Karpas-422 (cell line): ENCODE results near the gene SPPL3. TPM values are rescaled to one million over a fixed set of nuclear protein-coding genes. Genes with fewer than 3 reads are reported as not detected.
"Not testable (repeated sequence)": the region's sequence is repeated elsewhere in the genome, so short reads cannot be mapped to it uniquely, and the experiment has no call there.

Source experiments
- DNase-seq: peaks from one replicate; pipeline ENCODE4 v3.0.0-alpha.2; 2015
- H2AFZ ChIP-seq: fragments of 200-600 bp; sonication (generic); 2 replicates; pipeline ENCODE4 v1.6.1; 2014; ENCODE audit warnings: antibody characterized with exemption, low read length, mixed read lengths
- H3K27ac ChIP-seq: fragments of 200-600 bp; sonication (generic); 2 replicates; pipeline ENCODE4 v1.5.1; 2014; ENCODE audit warnings: mild to moderate bottlenecking, low read length, moderate library complexity
- H3K27me3 ChIP-seq: fragments of 200-600 bp; sonication (generic); 2 replicates; pipeline ENCODE4 v1.6.1; 2014; ENCODE audit warnings: low read length, mixed read lengths
- H3K36me3 ChIP-seq: fragments of 200-600 bp; sonication (generic); 2 replicates; pipeline ENCODE4 v1.6.1; 2014; ENCODE audit warnings: low read length, mixed read lengths; ENCODE audit not compliant: insufficient read depth
- H3K4me1 ChIP-seq: fragments of 200-600 bp; sonication (generic); 2 replicates; pipeline ENCODE4 v1.6.1; 2014; ENCODE audit warnings: mild to moderate bottlenecking, low read length, mixed read lengths
- H3K4me2 ChIP-seq: fragments of 200-600 bp; sonication (generic); 2 replicates; pipeline ENCODE4 v1.6.1; 2014; ENCODE audit warnings: low read length, low read depth, mild to moderate bottlenecking; ENCODE audit not compliant: poor library complexity, severe bottlenecking
- H3K4me3 ChIP-seq: fragments of 200-600 bp; sonication (generic); 2 replicates; pipeline ENCODE4 v1.5.1; 2014; ENCODE audit warnings: mild to moderate bottlenecking, antibody characterized with exemption, low read length, mixed read lengths
- H3K79me2 ChIP-seq: fragments of 200-600 bp; sonication (generic); 2 replicates; pipeline ENCODE4 v1.6.1; 2014; ENCODE audit warnings: mild to moderate bottlenecking, low read length, mixed read lengths
- H3K9ac ChIP-seq: fragments of 200-600 bp; sonication (generic); 2 replicates; pipeline ENCODE4 v1.6.0; 2014; ENCODE audit warnings: low read length
- H3K9me2 ChIP-seq: fragments of 200-600 bp; sonication (generic), shearing (Covaris generic); replicated peaks from 2 replicates; pipeline ENCODE4 v1.6.0; 2014; ENCODE audit warnings: mild to moderate bottlenecking, low read length, moderate library complexity; ENCODE audit not compliant: insufficient read depth
- H3K9me3 ChIP-seq: fragments of 300-700, 200-600 bp; sonication (generic); 2 replicates; pipeline ENCODE4 v1.6.1; 2014; ENCODE audit warnings: low read length, mixed read lengths
- H4K20me1 ChIP-seq: fragments of 200-600 bp; sonication (generic); 2 replicates; pipeline ENCODE4 v1.6.1; 2014; ENCODE audit warnings: mild to moderate bottlenecking, antibody characterized with exemption, low read length, low read depth; ENCODE audit not compliant: insufficient read depth
- total RNA-seq: library from RNA; depleted of rRNA; stranded (reverse); fragments of >200 nt; shearing (Covaris generic); gene quantifications from 2 replicates; pipeline ENCODE4 v1.2.3, GENCODE V29; 2014; ENCODE audit warnings: low replicate concordance

Gene SPPL3
- total RNA-seq, 1 experiment from 2014 or later, result 11.9 TPM

DNA sequence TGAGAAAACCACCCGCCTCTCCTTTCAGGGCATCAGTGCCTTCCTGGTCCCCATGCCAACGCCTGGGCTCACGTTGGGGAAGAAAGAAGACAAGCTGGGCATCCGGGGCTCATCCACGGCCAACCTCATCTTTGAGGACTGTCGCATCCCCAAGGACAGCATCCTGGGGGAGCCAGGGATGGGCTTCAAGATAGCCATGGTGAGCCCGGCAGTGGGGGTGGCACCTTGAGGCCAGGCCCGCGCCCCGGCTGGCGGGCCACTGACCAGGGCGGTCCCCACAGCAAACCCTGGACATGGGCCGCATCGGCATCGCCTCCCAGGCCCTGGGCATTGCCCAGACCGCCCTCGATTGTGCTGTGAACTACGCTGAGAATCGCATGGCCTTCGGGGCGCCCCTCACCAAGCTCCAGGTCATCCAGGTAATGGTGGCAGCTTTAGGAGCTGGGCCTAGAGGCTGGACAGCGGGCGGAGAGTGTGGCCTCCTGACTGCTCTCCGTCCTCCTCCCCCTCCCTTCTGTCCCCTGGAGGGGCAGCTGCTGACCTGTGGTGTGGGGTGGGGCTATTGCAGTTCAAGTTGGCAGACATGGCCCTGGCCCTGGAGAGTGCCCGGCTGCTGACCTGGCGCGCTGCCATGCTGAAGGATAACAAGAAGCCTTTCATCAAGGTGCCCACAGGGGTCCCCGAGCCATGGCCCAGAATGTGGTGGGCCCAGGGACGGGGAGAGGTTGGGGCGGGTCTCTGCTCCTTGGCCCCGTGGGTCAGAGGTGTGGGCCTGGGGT lies 165.7 kb downstream of the SPPL3 start:
- DNase-seq, result no peak
- H3K36me3 ChIP-seq, result no peaks in the 10 kb centered on the region
- H3K27ac ChIP-seq, result no peak overlapping the region
- no peaks in the 10 kb centered on the region for H3K79me2 ChIP-seq
- H2AFZ ChIP-seq, result no peak overlapping the region
- no peak overlapping the region for H3K9ac ChIP-seq
- H3K9me3 ChIP-seq, result no peaks in the 10 kb centered on the region
- H3K27me3 ChIP-seq, result no peaks in the 10 kb centered on the region
- peaks cover 7% of the 10 kb centered on the region for H3K4me1 ChIP-seq
- H4K20me1 ChIP-seq, result 0 out of 2 replicates have a peak, but pooled peaks cover 4% of the 10 kb centered on the region
- no peak overlapping the region for H3K4me2 ChIP-seq
- no peaks in the 10 kb centered on the region for H3K9me2 ChIP-seq
- H3K4me3 ChIP-seq, result no peak overlapping the region

DNA sequence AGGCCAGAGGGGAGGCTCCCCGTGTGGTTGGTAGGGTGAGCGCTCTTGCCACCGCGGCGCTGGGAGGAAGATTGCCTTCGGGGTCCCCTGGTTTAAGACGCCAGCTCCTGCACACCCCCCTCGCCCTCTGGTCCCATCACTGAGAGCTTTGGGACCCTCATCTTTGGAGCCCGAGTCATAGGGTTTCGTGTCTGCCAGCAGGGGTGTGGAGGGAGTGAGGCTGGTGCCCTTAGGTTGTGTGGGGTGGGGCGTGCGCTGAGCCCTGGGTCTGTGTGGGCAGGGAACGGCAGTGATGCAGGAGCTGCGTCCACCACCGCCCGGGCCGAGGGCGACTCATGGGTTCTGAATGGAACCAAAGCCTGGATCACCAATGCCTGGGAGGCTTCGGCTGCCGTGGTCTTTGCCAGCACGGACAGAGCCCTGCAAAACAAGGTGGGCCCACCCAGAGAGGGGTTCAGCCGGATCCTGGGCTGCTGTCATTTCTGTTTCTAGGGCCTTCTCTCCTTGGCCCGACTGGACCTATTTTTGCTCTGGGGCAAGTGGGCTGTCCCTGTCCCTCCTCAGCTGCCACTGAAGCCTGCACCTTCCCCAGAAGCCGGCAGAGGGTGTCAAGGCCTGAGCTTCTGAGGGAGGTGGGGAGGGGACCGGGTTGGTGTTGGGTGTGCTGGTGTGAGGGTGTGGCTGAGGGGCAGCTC lies 166.5 kb downstream of the SPPL3 start:
- Histone ChIP-seq H3K27me3 (no peaks in the 10 kb centered on the region), H3K4me1 (peaks cover 7% of the 10 kb centered on the region), H4K20me1 (0 out of 2 replicates have a peak, but pooled peaks cover 4% of the 10 kb centered on the region), H3K9me2 (no peaks in the 10 kb centered on the region), H3K4me2 (no peak overlapping the region), H3K36me3 (no peaks in the 10 kb centered on the region), H3K9ac (no peak overlapping the region), H3K9me3 (no peaks in the 10 kb centered on the region), H3K4me3 (no peak overlapping the region), H2AFZ (no peak overlapping the region), H3K79me2 (no peaks in the 10 kb centered on the region), H3K27ac (no peak overlapping the region)
- DNase-seq, result peak; percentile 84

DNA sequence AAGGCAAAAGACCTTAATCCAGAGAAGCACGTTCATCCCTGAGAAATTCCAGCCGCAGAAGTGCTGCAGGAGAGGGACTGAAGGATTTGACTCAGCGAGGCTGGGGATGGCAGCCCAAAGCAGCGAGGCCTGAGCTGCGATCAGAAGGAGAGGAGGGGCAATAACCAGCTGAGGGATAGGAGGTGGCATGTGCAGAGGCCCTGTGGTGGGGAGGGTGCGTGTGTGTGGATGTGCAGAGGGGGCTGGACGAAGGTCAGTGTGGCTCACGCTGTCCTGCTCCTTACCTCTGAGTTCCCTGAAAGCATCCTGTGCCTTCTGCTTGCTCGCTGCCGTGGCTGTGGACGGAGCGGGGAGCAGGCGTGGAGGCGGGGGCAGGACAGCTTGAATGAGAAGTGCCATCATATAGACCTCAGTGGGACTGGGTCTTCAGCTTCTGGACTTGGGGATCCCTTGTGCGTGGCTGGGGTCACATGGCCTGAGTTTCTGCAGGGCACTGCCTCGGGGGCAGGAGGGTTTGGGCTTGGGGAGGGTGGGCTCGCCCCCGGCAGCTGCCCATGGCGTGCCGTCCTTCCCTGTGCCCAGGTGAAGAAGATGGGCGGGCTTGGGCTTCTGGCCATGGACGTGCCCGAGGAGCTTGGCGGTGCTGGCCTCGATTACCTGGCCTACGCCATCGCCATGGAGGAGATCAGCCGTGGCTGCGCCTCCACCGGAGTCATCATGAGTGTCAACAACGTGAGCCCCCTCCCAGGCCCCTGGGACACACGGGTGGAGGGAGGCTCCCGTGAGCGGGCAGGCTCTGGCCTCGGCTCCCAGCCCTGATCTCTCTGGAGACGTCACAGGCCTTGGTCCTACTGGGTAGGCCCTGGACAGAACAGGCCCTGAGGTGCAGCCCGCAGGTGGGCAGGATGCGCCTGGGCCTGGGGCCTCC lies 167.5 kb downstream of the SPPL3 start:
- Histone ChIP-seq H3K4me2 (no peak overlapping the region), H3K79me2 (no peaks in the 10 kb centered on the region), H4K20me1 (0 out of 2 replicates have a peak, but pooled peaks cover 4% of the 10 kb centered on the region), H3K4me3 (no peak overlapping the region), H3K9ac (no peak overlapping the region), H2AFZ (no peak overlapping the region), H3K4me1 (peaks cover 7% of the 10 kb centered on the region), H3K27me3 (no peaks in the 10 kb centered on the region), H3K9me3 (no peaks in the 10 kb centered on the region), H3K9me2 (no peaks in the 10 kb centered on the region), H3K27ac (no peak overlapping the region), H3K36me3 (no peaks in the 10 kb centered on the region)
- DNase-seq, result no peak

DNA sequence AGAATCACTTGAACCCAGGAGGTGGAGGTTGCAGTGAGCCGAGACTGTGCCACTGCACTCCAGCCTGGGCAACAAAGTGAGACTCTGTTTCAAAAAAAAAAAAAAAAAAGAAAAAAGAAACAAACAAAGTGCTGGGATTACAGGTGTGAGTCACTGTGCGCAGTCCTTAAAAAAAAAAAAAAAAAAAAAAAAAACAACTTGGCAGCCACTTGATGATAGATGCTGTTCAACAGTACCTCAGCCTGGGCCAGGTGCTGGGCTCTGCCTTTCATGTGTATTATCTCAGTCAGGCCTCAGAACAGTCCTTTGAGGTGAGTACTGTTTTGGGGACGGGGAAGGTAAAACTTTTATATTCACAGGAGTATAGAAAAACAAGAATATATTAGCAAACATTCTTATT lies 169.0 kb downstream of the SPPL3 start:
- Histone ChIP-seq H3K9me3 (no peaks in the 10 kb centered on the region), H4K20me1 (0 out of 2 replicates have a peak, but pooled peaks cover 4% of the 10 kb centered on the region), H3K4me2 (no peak overlapping the region), H3K4me1 (peaks cover 7% of the 10 kb centered on the region), H2AFZ (no peak overlapping the region), H3K27me3 (no peaks in the 10 kb centered on the region), H3K9ac (no peak overlapping the region), H3K79me2 (no peaks in the 10 kb centered on the region), H3K4me3 (no peak overlapping the region), H3K27ac (no peak overlapping the region), H3K36me3 (no peaks in the 10 kb centered on the region), H3K9me2 (no peaks in the 10 kb centered on the region)
- no peak for DNase-seq

DNA sequence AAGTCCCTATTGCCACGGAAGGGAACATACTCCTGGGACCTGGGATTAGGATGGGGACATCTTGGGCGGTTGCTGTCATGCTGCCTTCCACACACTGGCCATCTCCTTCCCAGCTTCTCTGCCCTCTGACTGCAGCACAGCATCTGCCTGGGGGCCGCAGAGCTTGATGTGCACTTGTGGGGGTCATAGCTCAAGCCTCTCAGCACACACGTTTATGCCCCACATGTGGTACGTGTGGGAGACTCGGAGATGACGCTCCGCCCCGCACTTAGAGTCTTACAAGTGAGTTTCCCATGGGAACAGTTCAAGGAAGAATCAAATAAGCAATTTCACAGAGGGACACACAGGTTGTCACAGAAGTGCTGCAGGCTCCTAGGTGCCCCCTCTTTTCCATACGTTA lies 169.9 kb downstream of the SPPL3 start:
- no peak overlapping the region for H2AFZ ChIP-seq
- H3K27ac ChIP-seq, result no peak overlapping the region
- H3K79me2 ChIP-seq, result no peaks in the 10 kb centered on the region
- H3K9me2 ChIP-seq, result no peaks in the 10 kb centered on the region
- no peaks in the 10 kb centered on the region for H3K9me3 ChIP-seq
- no peak overlapping the region for H3K4me2 ChIP-seq
- H3K9ac ChIP-seq, result no peak overlapping the region
- no peak for DNase-seq
- no peaks in the 10 kb centered on the region for H3K36me3 ChIP-seq
- 0 out of 2 replicates have a peak, but pooled peaks cover 4% of the 10 kb centered on the region for H4K20me1 ChIP-seq
- H3K27me3 ChIP-seq, result no peaks in the 10 kb centered on the region
- H3K4me1 ChIP-seq, result peaks cover 2% of the 10 kb centered on the region
- H3K4me3 ChIP-seq, result no peak overlapping the region

DNA sequence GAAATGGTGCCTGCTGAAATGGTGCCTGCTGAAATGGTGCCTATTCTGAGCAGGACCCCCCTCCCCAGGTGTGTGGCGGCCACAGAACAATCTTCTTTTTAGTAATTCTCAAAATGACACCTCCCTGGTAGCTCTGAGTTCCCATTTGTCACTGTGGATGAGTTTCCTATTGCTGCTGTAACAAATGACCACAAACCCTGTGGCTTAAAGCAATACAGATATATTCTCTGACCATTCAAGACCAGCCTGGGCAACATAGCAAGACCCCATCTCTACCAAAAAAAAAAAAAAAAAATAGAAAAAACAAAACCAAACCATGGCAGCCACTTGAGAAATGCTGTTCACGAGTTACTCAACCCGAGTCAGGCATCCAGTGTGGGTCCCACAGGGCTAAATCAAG lies 170.6 kb downstream of the SPPL3 start:
- Histone ChIP-seq H3K4me3 (no peak overlapping the region), H3K9me3 (no peaks in the 10 kb centered on the region), H3K9ac (no peak overlapping the region), H3K36me3 (no peaks in the 10 kb centered on the region), H3K79me2 (no peaks in the 10 kb centered on the region), H4K20me1 (0 out of 2 replicates have a peak, but pooled peaks cover 4% of the 10 kb centered on the region), H3K27me3 (no peaks in the 10 kb centered on the region), H2AFZ (no peak overlapping the region), H3K4me2 (no peak overlapping the region), H3K9me2 (no peaks in the 10 kb centered on the region), H3K4me1 (no peaks in the 10 kb centered on the region), H3K27ac (no peak overlapping the region)
- no peak for DNase-seq

DNA sequence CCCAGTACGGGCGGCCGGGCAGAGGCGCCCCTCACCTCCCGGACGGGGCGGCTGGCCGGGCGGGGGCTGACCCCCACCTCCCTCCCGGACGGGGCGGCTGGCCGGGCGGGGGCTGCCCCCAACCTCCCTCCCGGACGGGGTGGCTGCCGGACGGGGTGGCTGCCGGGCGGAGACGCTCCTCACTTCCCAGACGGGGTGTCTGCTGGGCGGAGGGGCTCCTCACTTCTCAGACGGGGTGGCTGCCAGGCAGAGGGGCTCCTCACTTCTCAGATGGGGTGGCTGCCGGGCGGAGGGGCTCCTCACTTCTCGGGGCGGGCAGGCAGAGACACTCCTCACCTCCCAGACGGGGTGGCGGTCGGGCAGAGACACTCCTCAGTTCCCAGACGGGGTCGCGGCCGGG lies 172.0 kb downstream of the SPPL3 start:
- H4K20me1 ChIP-seq, H3K4me2 ChIP-seq, H3K9ac ChIP-seq, H3K4me3 ChIP-seq, H3K27me3 ChIP-seq, DNase-seq, H3K9me3 ChIP-seq, H3K4me1 ChIP-seq, H2AFZ ChIP-seq, H3K27ac ChIP-seq, H3K9me2 ChIP-seq, H3K36me3 ChIP-seq, H3K79me2 ChIP-seq: not testable (repeated sequence)

DNA sequence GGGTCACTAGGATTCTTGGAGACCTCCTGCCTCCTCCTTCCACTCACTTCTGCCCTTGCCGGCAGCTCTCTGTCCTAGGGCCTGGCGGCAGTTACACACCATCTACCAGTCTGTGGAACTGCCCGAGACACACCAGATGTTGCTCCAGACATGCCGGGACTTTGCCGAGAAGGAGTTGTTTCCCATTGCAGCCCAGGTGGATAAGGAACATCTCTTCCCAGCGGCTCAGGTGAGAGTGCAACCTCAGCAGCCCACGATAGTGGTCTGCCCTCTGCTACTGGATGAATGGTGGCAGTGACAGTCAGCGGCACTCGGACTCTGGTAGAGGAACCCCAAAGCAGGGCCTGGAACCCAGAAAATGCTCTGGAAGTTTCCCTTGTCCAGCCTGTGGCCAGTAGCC lies 177.2 kb downstream of the SPPL3 start:
- H3K36me3 ChIP-seq, result peaks cover 16% of the 10 kb centered on the region
- peaks cover 12% of the 10 kb centered on the region for H4K20me1 ChIP-seq
- H3K79me2 ChIP-seq, result no peaks in the 10 kb centered on the region
- DNase-seq, result no peak
- H3K9me3 ChIP-seq, result no peaks in the 10 kb centered on the region
- peaks cover 16% of the 10 kb centered on the region for H3K4me1 ChIP-seq
- H3K9me2 ChIP-seq, result no peaks in the 10 kb centered on the region
- H3K27ac ChIP-seq, result no peak overlapping the region
- no peak overlapping the region for H3K9ac ChIP-seq
- H3K4me3 ChIP-seq, result no peak overlapping the region
- H2AFZ ChIP-seq, result no peak overlapping the region
- H3K27me3 ChIP-seq, result no peaks in the 10 kb centered on the region
- H3K4me2 ChIP-seq, result no peak overlapping the region
